ENCODE data around the gene YPEL1. TPM values are rescaled to one million over a fixed set of nuclear protein-coding genes. Genes with fewer than 3 reads are reported as not detected.

Gene YPEL1
- total and polyA plus RNA-seq, 2 of the 8 experiments (the other 6 are each of a cell fraction or from before 2014, with no cell fraction given): 6.0 to 6.7 TPM

GRCh38 chr22:21700822-21701221, 34.8 kb downstream of the YPEL1 start:
- WGBS, 2 experiments (ENCODE audit: extremely low coverage in 1 of 2, insufficient coverage in 1 of 2, insufficient read length in 1 of 2, insufficient replicate concordance in 2 of 2, low coverage in 1 of 2, low lambda C conversion rate in 2 of 2, missing lambda C conversion rate in 1 of 2): 87% methylated on average over 6 of the region's 6 CpGs; no CpG with 5 or more reads in 1 of the 2 experiments
- CTCF ChIA-PET (ENCODE audit: partially characterized antibody): interaction anchor here (0.6 to 1.5 kb wide), 3 partner anchors 14 to 27 kb away, joined by 3 to 4 read pairs (median 3); no protein-coding TSS in a partner anchor
- Histone ChIP-seq H2AFZ (ENCODE audit: low read length) (no peak overlapping the region), H3K79me2 (ENCODE audit: control insufficient read depth in 1 of 2, insufficient read depth in 2 of 2, low read length in 2 of 2) (no peaks in the 10 kb centered on the region), H3K9ac (replicated peaks in 1 of 4; ENCODE audit: extremely low read depth in 1 of 4, low read depth in 3 of 4, low read length in 3 of 4) (no peak overlapping the region), H3K23me2 (ENCODE audit: low read depth, low read length) (no peaks in the 10 kb centered on the region), H3K27me3 (replicated peaks in 1 of 4; ENCODE audit: control insufficient read depth in 3 of 4, extremely low read depth in 1 of 4, insufficient read depth in 3 of 4, low read length in 3 of 4) (no peaks in the 10 kb centered on the region), H3K4me2 (ENCODE audit: insufficient read depth in 1 of 2, low read depth in 2 of 2, low read length in 2 of 2) (no peak overlapping the region), H3K9me3 (ENCODE audit: insufficient read depth in 2 of 2, low read depth in 1 of 2, low read length in 1 of 2) (no peaks in the 10 kb centered on the region), H3K18ac (ENCODE audit: extremely low read depth, low read length) (no peak overlapping the region), H3K36me3 (ENCODE audit: control insufficient read depth in 2 of 4, insufficient read depth in 4 of 4, low read length in 3 of 4) (peaks cover 3 to 17% (median 7%) of the 10 kb centered on the region in 4 experiments; a peak in 6 of 8 replicates), H4K91ac (replicated peaks; ENCODE audit: insufficient read length, low read length) (no peak overlapping the region), H3K56ac (replicated peaks; ENCODE audit: insufficient read length, low read depth, low read length) (no peak overlapping the region), H4K8ac (ENCODE audit: extremely low read depth, insufficient read depth, low read length) (no peak overlapping the region), H2BK120ac (replicated peaks; ENCODE audit: low read depth, low read length) (no peak overlapping the region), H2BK15ac (ENCODE audit: low read length) (no peak overlapping the region), H3K14ac (ENCODE audit: insufficient read length) (no peak overlapping the region), H3K4me1 (replicated peaks in 1 of 4; ENCODE audit: control insufficient read depth in 3 of 4, insufficient read depth in 4 of 4, low read length in 3 of 4) (no peaks in the 10 kb centered on the region), H2AK5ac (ENCODE audit: low read depth, low read length) (no peak overlapping the region), H3K23ac (ENCODE audit: insufficient read length) (no peak overlapping the region), H2BK5ac (ENCODE audit: low read depth, low read length) (no peak overlapping the region), H3K4me3 (ENCODE audit: extremely low read depth in 1 of 4, insufficient read depth in 2 of 4, low read depth in 3 of 4, low read length in 4 of 4) (no peak overlapping the region), H4K20me1 (replicated peaks in 1 of 2; ENCODE audit: control insufficient read depth in 1 of 2, insufficient read depth in 2 of 2, low read length in 2 of 2) (peaks cover 3 to 4% of the 10 kb centered on the region in 2 experiments), H2BK20ac (ENCODE audit: low read length) (no peak overlapping the region), H3K4ac (replicated peaks; ENCODE audit: insufficient read length, low read depth, low read length) (no peak overlapping the region), H4K5ac (ENCODE audit: insufficient read length, low read depth, low read length) (no peak overlapping the region), H3K27ac (ENCODE audit: low read depth, low read length) (no peak overlapping the region), H3K79me1 (ENCODE audit: low read depth, low read length) (no peaks in the 10 kb centered on the region), H2BK12ac (ENCODE audit: low read depth, low read length) (no peak overlapping the region)
- no peak for TF ChIP-seq CHD2 (IDR thresholded peaks at IDR 0.05; ENCODE audit: low read length)
- no peak for TF ChIP-seq BRCA1 (IDR thresholded peaks at IDR 0.05; ENCODE audit: low read depth, low read length)
- TF ChIP-seq YY1 (IDR thresholded peaks at IDR 0.05; ENCODE audit: low read depth, low read length): no peak
- TF ChIP-seq KDM4A (IDR thresholded peaks at IDR 0.05; ENCODE audit: low read depth, low read length, severe bottlenecking): no peak
- TF ChIP-seq CTCF (IDR thresholded peaks at IDR 0.05; ENCODE audit: control extremely low read depth in 1 of 3, insufficient read depth in 1 of 3, low read depth in 1 of 3, low read length in 3 of 3): no peak
- TF ChIP-seq TAF7 (optimal IDR thresholded peaks at IDR 0.05; ENCODE audit: borderline replicate concordance, low read depth, low read length): no peak
- POLR2A ChIA-PET (ENCODE audit: partially characterized antibody): interaction anchor here (1.5 to 2.4 kb wide), 2 partner anchors 15 to 18 kb away, joined by 5 to 11 read pairs; no protein-coding TSS in a partner anchor
- DNase-seq (ENCODE audit: low read depth in 1 of 2, low spot score in 2 of 2): no peak
- no peak for FAIRE-seq

Data from H1 (cell line).